H9 (cell line): ENCODE results near the gene ABCG4. TPM values are rescaled to one million over a fixed set of nuclear protein-coding genes. Genes with fewer than 3 reads are reported as not detected.
A peak's percentile ranks its signal among the peaks of the same experiment; 100 is the strongest.

Experiments
- DNase-seq: peaks from one replicate; pipeline ENCODE4 v3.0.0-alpha.2; 2017
- H2AFZ ChIP-seq: one replicate; pipeline ENCODE4 v1.6.1; 2013; ENCODE audit warnings: mild to moderate bottlenecking, low read length, control low read depth, moderate library complexity
- H2AK5ac ChIP-seq: 2 replicates; pipeline ENCODE4 v1.6.1; 2013; ENCODE audit warnings: low read length, control low read depth, mixed read lengths; ENCODE audit not compliant: insufficient read length
- H2BK120ac ChIP-seq: one replicate; pipeline ENCODE4 v1.6.1; 2013; ENCODE audit warnings: low read depth, mild to moderate bottlenecking, low read length, control low read depth, inconsistent platforms; ENCODE audit not compliant: poor library complexity, severe bottlenecking
- H2BK12ac ChIP-seq: 2 replicates; pipeline ENCODE4 v1.6.1; 2013; ENCODE audit warnings: low read length, control low read depth, mixed read lengths, low read depth; ENCODE audit not compliant: insufficient read length
- H2BK15ac ChIP-seq: 2 replicates; pipeline ENCODE4 v1.6.1; 2013; ENCODE audit warnings: low read depth, low read length, control low read depth
- H2BK20ac ChIP-seq: one replicate; pipeline ENCODE4 v1.6.1; 2013; ENCODE audit warnings: low read depth, mild to moderate bottlenecking, low read length, control low read depth, inconsistent platforms; ENCODE audit not compliant: poor library complexity, severe bottlenecking
- H2BK5ac ChIP-seq: 2 replicates; pipeline ENCODE4 v1.6.1; 2013; ENCODE audit warnings: low read length, control low read depth, mixed read lengths; ENCODE audit not compliant: insufficient read length
- H3K14ac ChIP-seq: 2 replicates; pipeline ENCODE4 v1.6.1; 2013; ENCODE audit warnings: low read length, control low read depth; ENCODE audit not compliant: insufficient read depth
- H3K18ac ChIP-seq: 2 replicates; pipeline ENCODE4 v1.6.1; 2013; ENCODE audit warnings: low read depth, mild to moderate bottlenecking, mixed read lengths, low read length, control low read depth; ENCODE audit not compliant: insufficient read length
- H3K23ac ChIP-seq: 2 replicates; pipeline ENCODE4 v1.6.1; 2013; ENCODE audit warnings: low read length, control low read depth, mixed read lengths, low read depth; ENCODE audit not compliant: insufficient read length
- H3K23me2 ChIP-seq: 2 replicates; pipeline ENCODE4 v1.6.1; 2013; ENCODE audit warnings: low read depth, mild to moderate bottlenecking, mixed read lengths, low read length, control low read depth; ENCODE audit not compliant: insufficient read length, poor library complexity, severe bottlenecking
- H3K27ac ChIP-seq: 2 replicates; pipeline ENCODE4 v1.5.1; 2013; ENCODE audit warnings: low read length, control low read depth, mixed read lengths, low read depth; ENCODE audit not compliant: insufficient read length
- H3K27me3 ChIP-seq: 2 replicates; pipeline ENCODE4 v1.6.1; 2013; ENCODE audit warnings: low read length, control low read depth, inconsistent platforms; ENCODE audit not compliant: insufficient read depth
- H3K4ac ChIP-seq: 2 replicates; pipeline ENCODE4 v1.6.1; 2013; ENCODE audit warnings: low read depth, mild to moderate bottlenecking, control low read depth, inconsistent platforms, low read length, moderate library complexity
- H3K4me1 ChIP-seq: 2 replicates; pipeline ENCODE4 v1.6.1; 2013; ENCODE audit warnings: low read length, control low read depth, inconsistent platforms; ENCODE audit not compliant: insufficient read depth
- H3K4me2 ChIP-seq: 2 replicates; pipeline ENCODE4 v1.6.1; 2013; ENCODE audit warnings: low read length, control low read depth, mixed read lengths; ENCODE audit not compliant: insufficient read length, insufficient read depth
- H3K56ac ChIP-seq: 2 replicates; pipeline ENCODE4 v1.6.1; 2013; ENCODE audit warnings: low read depth, mild to moderate bottlenecking, mixed read lengths, low read length, control low read depth; ENCODE audit not compliant: insufficient read length
- H3K79me1 ChIP-seq: 2 replicates; pipeline ENCODE4 v1.6.1; 2013; ENCODE audit warnings: low read depth, mild to moderate bottlenecking, moderate library complexity, low read length, control low read depth, inconsistent platforms; ENCODE audit not compliant: insufficient read depth, poor library complexity, severe bottlenecking
- H3K79me2 ChIP-seq: 2 replicates; pipeline ENCODE4 v1.6.1; 2013; ENCODE audit warnings: low read length, control low read depth, inconsistent platforms; ENCODE audit not compliant: insufficient read depth
- H3K9ac ChIP-seq: 2 replicates; pipeline ENCODE4 v1.6.1; 2013; ENCODE audit warnings: low read length, control low read depth, mixed read lengths; ENCODE audit not compliant: insufficient read length; ENCODE audit errors: extremely low read depth
- H3K9me3 ChIP-seq: one replicate; pipeline ENCODE4 v1.6.1; 2013; ENCODE audit warnings: low read depth, low read length, inconsistent platforms; ENCODE audit not compliant: control insufficient read depth
- H3T11ph ChIP-seq: one replicate; pipeline ENCODE4 v1.6.1; 2013; ENCODE audit warnings: mild to moderate bottlenecking, low read length, control low read depth, inconsistent platforms
- H4K20me1 ChIP-seq: one replicate; pipeline ENCODE4 v1.6.1; 2013; ENCODE audit not compliant: control insufficient read depth, insufficient read length, insufficient read depth
- H4K5ac ChIP-seq: 2 replicates; pipeline ENCODE4 v1.6.1; 2013; ENCODE audit warnings: low read depth, mild to moderate bottlenecking, mixed read lengths, low read length, control low read depth; ENCODE audit not compliant: insufficient read length
- H4K8ac ChIP-seq: replicated peaks from 2 replicates; pipeline ENCODE4 v1.6.1; 2013; ENCODE audit warnings: low read length, control low read depth, mixed read lengths, low read depth; ENCODE audit not compliant: insufficient read length
- H4K91ac ChIP-seq: 2 replicates; pipeline ENCODE4 v1.6.1; 2013; ENCODE audit warnings: low read depth, mild to moderate bottlenecking, moderate library complexity, mixed read lengths, low read length, control low read depth; ENCODE audit not compliant: insufficient read length
- H3K27ac Mint-ChIP-seq, 3 experiments: 2 replicates in 2 of 3; 3 replicates in 1 of 3; pipeline ENCODE4 v1.8.0; 2020 to 2021; ENCODE audit warnings: mixed read lengths in 3 of 3, mild to moderate bottlenecking in 1 of 3, moderate library complexity in 1 of 3
- H3K27me3 Mint-ChIP-seq: 2 replicates; pipeline ENCODE4 v1.8.0; 2021; ENCODE audit warnings: low read depth, mild to moderate bottlenecking, moderate library complexity, mixed read lengths
- H3K36me3 Mint-ChIP-seq, 3 experiments: 2 replicates in 2 of 3; 3 replicates in 1 of 3; pipeline ENCODE4 v1.8.0; 2020 to 2021; ENCODE audit warnings: low read depth in 3 of 3, mixed read lengths in 3 of 3; ENCODE audit not compliant: insufficient read depth in 1 of 3
- H3K4me1 Mint-ChIP-seq, 2 experiments: 2 replicates each; pipeline ENCODE4 v1.8.0; 2020; ENCODE audit warnings: mixed read lengths in 2 of 2
- H3K4me3 Mint-ChIP-seq, 2 experiments: 2 replicates in 1 of 2; 3 replicates in 1 of 2; pipeline ENCODE4 v1.8.0; 2020 to 2021; ENCODE audit warnings: mild to moderate bottlenecking in 2 of 2, mixed read lengths in 2 of 2, moderate library complexity in 1 of 2
- H3K9me3 Mint-ChIP-seq, 2 experiments: 2 replicates in 1 of 2; 3 replicates in 1 of 2; pipeline ENCODE4 v1.8.0; 2020; ENCODE audit warnings: mild to moderate bottlenecking in 2 of 2, mixed read lengths in 2 of 2, moderate library complexity in 1 of 2
- CTCF ChIP-seq: fragments of 200-600 bp; sonication (generic); conservative IDR thresholded peaks from 3 replicates; pipeline ENCODE4 v1.8.0; 2021; ENCODE audit warnings: antibody characterized with exemption, mild to moderate bottlenecking
- WGBS: extraction: QIAGEN DNeasy Blood & Tissue Kit; methylation state at CpG from one replicate; pipeline ENCODE4 v1.1.7; 2013; ENCODE audit warnings: missing lambda C conversion rate, low lambda C conversion rate, mixed read lengths; ENCODE audit not compliant: insufficient read length; ENCODE audit errors: extremely low coverage; 5-methylcytosine and 5-hydroxymethylcytosine counted together
- total RNA-seq: library from RNA; stranded (reverse); gene quantifications from 2 replicates; pipeline ENCODE4 v1.2.1, GENCODE V29; 2021

The ABCG4 gene
- total RNA-seq, 1 experiment from 2014 or later = 1.2 TPM

GRCh38 chr11:119120639-119121007, 28.2 kb upstream of the ABCG4 start:
- Histone ChIP-seq H2BK5ac (no peak overlapping the region), H3K14ac (no peak overlapping the region), H3K4me1 (peaks cover 4% of the 10 kb centered on the region; the same call in 1 of the 2 replicates), H2BK15ac (no peak overlapping the region), H3K79me2 (peaks cover 8% of the 10 kb centered on the region), H3K23me2 (peaks cover 9% of the 10 kb centered on the region), H4K8ac (no peak overlapping the region), H2BK12ac (no peak overlapping the region), H2BK20ac (no peak overlapping the region), H3K18ac (no peak overlapping the region), H2AFZ (no peak overlapping the region), H3K27me3 (no peaks in the 10 kb centered on the region), H3K23ac (no peak overlapping the region), H3K4ac (no peak overlapping the region), H3K27ac (no peak overlapping the region), H2AK5ac (no peak overlapping the region), H3K4me2 (peak overlapping the region; percentile 72), H3T11ph (no peak overlapping the region), H3K56ac (no peak overlapping the region), H4K5ac (no peak overlapping the region), H4K20me1 (no peaks in the 10 kb centered on the region), H2BK120ac (no peak overlapping the region), H3K9ac (peak overlapping the region; percentile 61), H4K91ac (no peak overlapping the region), H3K79me1 (peaks cover 6% of the 10 kb centered on the region), H3K9me3 (no peaks in the 10 kb centered on the region)
- H3K27me3 Mint-ChIP-seq = no peaks in the 10 kb centered on the region; the same call in 1 of the 2 replicates
- WGBS = no CpG with 5 or more reads among the region's 5 CpGs
- H3K4me3 Mint-ChIP-seq = peak overlapping the region; percentile 93 to 94
- TF ChIP-seq CTCF = no peak
- H3K9me3 Mint-ChIP-seq = no peaks in the 10 kb centered on the region; a peak in 1 of 5 replicates
- peaks cover 0 to 18% (median 17%) of the 10 kb centered on the region in 3 experiments; a peak in 6 of 7 replicates for H3K36me3 Mint-ChIP-seq
- DNase-seq = no peak
- H3K27ac Mint-ChIP-seq = peak overlapping the region; percentile 44 to 95 (median 52); a peak in 6 of 7 replicates
- peaks cover 20 to 23% of the 10 kb centered on the region in 2 experiments for H3K4me1 Mint-ChIP-seq
